Bronchial epithelial cell (primary cell): ENCODE data around the gene P2RY2. TPM values are rescaled to one million over a fixed set of nuclear protein-coding genes. Genes with fewer than 3 reads are reported as not detected.

ENCODE experiments used
- DNase-seq: peaks from one replicate; pipeline ENCODE4 v3.0.0-alpha.2; 2010; ENCODE audit warnings: low read depth
- FAIRE-seq: peaks from 2 replicates; lab custom pipeline; 2011; peaks lifted over from hg19 to GRCh38; lab: Jason Lieb, UNC
- H3K27me3 ChIP-seq: 2 replicates; pipeline ENCODE4 v1.5.1; 2011; ENCODE audit warnings: low read length; ENCODE audit not compliant: control insufficient read depth, insufficient read depth
- H3K36me3 ChIP-seq: 2 replicates; pipeline ENCODE4 v1.5.1; 2011; ENCODE audit warnings: low read length; ENCODE audit not compliant: control insufficient read depth, insufficient read depth
- H3K4me3 ChIP-seq: 2 replicates; pipeline ENCODE4 v1.5.1; 2011; ENCODE audit warnings: mild to moderate bottlenecking, low read depth, low read length, control low read depth
- total RNA-seq: library from RNA; depleted of rRNA; stranded (reverse); fragments of >200 nt; gene quantifications from 2 replicates; pipeline ENCODE4 v1.2.1, GENCODE V29; 2014
- TF ChIP-seq, protein P1 (sequence below): IDR thresholded peaks from 2 replicates; pipeline ENCODE4 v1.5.1; 2011; ENCODE audit warnings: mild to moderate bottlenecking, moderate library complexity, low read length, control low read depth, inconsistent platforms; ENCODE audit not compliant: insufficient read depth, severe bottlenecking

The P2RY2 gene
- total RNA-seq, 1 donor from 2014 or later: 9.0 TPM

DNA sequence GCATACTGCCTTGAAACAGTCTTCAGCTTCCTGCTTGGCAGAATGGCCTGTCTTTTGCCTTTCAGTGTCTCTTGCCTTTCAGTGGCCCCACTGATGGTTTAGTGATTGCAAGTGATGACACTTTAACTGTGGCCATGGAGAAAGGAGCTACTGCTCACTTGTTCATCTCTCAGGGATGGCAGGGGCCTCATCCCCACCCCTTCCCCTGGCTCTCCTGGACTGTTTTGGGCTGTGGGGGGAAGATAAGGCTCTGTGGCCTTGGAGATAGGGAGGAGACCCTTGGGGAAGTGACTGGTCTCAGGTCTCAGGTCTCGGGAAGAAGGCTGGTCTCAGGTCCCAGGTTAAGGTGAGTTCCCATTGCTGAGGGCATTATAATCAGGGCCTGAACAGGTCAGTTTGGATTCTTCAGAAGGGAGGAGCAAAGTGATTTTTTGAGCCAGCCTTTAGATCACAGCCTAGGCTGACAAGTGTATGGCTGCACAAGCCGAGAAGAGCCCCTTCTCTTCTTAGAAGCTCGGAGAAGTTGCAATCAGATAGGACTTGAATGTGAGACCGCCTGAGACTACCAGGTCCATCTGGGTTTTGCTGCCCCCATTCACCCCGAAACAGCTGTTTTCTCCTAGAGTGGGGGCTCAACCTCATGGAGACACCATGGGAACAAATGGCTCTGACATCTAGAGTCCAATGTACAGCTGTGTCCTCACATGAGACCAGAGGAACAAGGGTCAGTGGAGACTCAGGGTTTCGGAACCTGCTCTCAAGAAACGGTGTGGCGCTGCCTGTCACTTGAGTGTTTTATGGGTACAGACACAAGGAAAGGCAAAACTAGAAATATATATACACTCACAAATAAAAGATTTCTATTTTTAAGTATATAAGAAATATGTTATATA is 15.9 kb upstream of the P2RY2 start:
- TF ChIP-seq, protein P1, sequence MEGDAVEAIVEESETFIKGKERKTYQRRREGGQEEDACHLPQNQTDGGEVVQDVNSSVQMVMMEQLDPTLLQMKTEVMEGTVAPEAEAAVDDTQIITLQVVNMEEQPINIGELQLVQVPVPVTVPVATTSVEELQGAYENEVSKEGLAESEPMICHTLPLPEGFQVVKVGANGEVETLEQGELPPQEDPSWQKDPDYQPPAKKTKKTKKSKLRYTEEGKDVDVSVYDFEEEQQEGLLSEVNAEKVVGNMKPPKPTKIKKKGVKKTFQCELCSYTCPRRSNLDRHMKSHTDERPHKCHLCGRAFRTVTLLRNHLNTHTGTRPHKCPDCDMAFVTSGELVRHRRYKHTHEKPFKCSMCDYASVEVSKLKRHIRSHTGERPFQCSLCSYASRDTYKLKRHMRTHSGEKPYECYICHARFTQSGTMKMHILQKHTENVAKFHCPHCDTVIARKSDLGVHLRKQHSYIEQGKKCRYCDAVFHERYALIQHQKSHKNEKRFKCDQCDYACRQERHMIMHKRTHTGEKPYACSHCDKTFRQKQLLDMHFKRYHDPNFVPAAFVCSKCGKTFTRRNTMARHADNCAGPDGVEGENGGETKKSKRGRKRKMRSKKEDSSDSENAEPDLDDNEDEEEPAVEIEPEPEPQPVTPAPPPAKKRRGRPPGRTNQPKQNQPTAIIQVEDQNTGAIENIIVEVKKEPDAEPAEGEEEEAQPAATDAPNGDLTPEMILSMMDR: no peak
- Histone ChIP-seq H3K36me3 (no peaks in the 10 kb centered on the region), H3K27me3 (no peaks in the 10 kb centered on the region), H3K4me3 (no peak overlapping the region)
- DNase-seq: no peak
- no peak for FAIRE-seq

DNA sequence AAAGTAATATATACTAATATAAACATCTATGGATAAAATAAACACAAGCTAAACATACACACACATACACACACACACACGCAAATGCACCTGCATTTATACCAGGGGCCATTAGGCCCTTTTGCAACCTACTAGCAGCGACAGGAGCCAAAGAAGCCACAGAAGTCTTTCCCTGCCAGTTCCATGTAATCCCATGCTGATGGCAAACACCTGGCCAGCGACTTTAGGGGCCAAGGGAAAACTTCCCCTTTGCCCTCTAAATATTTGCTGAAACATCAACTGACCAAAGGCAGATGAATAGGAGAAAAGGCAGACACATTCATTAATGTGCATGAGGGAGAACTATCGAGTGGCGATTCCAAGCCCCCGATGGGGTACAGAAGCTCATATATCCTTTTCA is 14.8 kb upstream of the P2RY2 start:
- no peaks in the 10 kb centered on the region for H3K36me3 ChIP-seq
- H3K27me3 ChIP-seq: no peaks in the 10 kb centered on the region
- no peak for FAIRE-seq
- H3K4me3 ChIP-seq: no peak overlapping the region
- TF ChIP-seq, protein P1: no peak
- DNase-seq: no peak

DNA sequence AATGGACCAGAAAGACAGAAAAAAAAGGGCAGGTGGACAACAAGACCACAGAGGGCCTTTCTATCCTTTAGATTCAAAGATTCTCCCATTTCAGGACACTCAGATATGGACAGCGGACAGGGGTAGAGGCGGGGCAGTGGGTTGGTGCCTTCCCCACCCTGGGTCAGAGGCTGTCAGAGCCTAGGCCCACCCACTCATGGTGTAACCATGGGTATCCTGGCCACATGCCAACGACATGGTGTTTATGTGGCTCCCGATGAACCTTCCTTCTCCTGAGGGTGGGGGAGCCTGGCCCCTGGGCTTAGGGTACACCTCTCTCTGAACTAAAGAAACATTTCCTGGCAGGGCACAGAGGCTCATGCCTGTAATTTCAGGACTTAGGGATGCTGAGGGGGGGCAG is 14.3 kb upstream of the P2RY2 start:
- TF ChIP-seq, protein P1: no peak
- Histone ChIP-seq H3K4me3 (no peak overlapping the region), H3K27me3 (no peaks in the 10 kb centered on the region), H3K36me3 (no peaks in the 10 kb centered on the region)
- DNase-seq (no peak), FAIRE-seq (no peak)

DNA sequence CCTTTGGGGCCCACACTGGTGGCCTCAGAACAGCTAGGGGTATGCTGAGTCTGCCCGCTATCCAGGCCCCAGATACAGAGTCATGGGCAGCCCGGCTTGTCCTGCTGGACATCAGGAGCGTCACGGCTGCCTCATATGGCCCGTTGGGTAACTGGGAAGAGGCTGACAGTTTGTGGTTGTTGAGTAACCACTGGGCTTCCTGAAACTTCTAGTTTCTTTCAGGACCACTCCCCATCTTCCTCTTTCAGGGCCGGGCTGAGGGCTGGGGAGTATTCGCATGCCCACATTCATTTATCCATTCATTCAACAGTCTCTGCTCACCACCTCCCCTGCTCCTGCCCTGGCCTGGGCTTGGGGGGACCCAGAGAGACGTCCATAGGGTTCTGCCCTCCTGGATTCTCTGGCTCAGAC is 13.4 kb upstream of the P2RY2 start:
- Histone ChIP-seq H3K4me3 (no peak overlapping the region), H3K27me3 (no peaks in the 10 kb centered on the region), H3K36me3 (no peaks in the 10 kb centered on the region)
- no peak for DNase-seq
- FAIRE-seq: no peak
- TF ChIP-seq, protein P1: no peak

DNA sequence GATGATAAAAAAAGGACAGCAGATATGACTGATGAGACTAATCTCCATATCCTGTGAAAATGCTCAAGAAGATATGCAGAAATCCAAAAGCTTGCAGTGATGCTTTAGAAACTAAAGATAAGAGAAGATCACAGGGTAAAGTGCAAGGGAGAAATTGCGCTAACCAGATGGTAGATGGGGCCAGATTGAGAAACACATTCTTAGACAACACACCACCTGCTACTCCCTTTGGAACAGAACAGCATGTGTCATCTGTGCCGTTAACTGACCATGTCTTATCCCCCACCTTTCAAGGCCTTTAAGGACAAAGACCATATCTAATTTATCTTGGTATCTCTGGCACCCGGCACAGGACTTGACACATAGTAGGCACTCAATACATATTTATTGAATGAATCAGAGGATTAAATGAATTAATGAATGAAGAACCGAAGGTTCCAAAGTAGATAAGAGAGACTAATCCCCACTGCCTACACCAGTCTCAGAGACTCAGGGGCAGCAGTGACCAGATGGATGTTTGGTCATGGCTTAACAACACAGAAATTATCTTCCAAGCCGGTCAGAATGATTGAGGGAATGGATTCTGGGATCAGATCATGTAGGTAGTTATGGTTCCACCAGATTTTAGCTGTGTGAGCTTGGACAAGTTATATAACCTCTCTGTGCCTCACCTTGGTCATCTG is 12.3 kb upstream of the P2RY2 start:
- DNase-seq (no peak), FAIRE-seq (peak; percentile 40)
- TF ChIP-seq, protein P1: no peak
- no peaks in the 10 kb centered on the region for H3K36me3 ChIP-seq
- no peaks in the 10 kb centered on the region for H3K27me3 ChIP-seq
- no peak overlapping the region for H3K4me3 ChIP-seq
